ENCODE data around the gene POLD4.

Gene POLD4

DNA sequence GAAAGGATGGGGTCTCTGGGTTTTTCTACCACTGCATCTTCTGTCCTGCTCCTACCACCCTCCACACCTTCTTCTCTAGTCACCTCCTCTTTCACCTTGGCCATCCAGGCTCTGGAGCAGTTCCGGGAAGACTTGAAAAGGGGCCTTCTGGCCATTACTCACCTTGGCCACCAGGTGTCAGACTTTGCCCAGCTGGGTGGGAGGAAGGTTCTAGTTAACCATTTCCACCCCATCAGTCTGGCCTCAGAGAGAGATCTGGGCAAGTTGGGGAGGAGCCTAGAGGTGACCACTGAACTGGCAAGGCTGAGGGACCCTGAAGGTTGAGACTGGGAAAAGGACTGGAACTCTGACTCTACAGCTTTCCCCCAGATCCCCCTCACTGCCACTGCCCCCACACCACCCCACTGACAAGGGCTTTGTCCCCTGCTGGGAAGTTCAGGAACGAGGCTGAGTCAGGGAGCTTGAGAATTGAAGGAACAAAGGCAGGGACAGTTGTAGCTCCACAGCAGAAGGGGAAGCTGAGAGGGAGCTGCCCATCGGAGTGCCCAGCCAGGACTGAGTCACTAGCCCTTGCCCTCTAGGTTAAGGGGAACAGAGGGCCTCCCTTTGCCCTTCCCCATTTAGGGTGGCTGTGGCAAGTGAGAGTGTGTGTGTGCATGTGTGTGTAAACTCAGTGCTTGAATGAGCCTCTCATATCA, 3.7 kb upstream of the POLD4 start:
- no peaks in the 10 kb centered on the region for H4K20me1 ChIP-seq (ENCODE audit: insufficient read depth)
- H3K9ac ChIP-seq: peak overlapping the region; percentile 5; the same call in 1 of the 2 replicates
- H3K4me3 ChIP-seq (IDR thresholded peaks at IDR 0.05; ENCODE audit: insufficient read depth, low read depth, low read length): no peak overlapping the region
- peak overlapping the region; percentile 83 for H3K4me2 ChIP-seq
- H3K79me2 ChIP-seq (ENCODE audit: insufficient read depth, low read depth): no peaks in the 10 kb centered on the region
- no peaks in the 10 kb centered on the region for H3K27me3 ChIP-seq (ENCODE audit: insufficient read depth, low read depth)
- no peaks in the 10 kb centered on the region for H3K36me3 ChIP-seq (ENCODE audit: insufficient read depth)
- peak; percentile 94 for TF ChIP-seq CTCF (conservative IDR thresholded peaks at IDR 0.05; ENCODE audit: low read depth, low read length)
- H3K27ac ChIP-seq: no peak overlapping the region
- H2AFZ ChIP-seq (ENCODE audit: low read depth): peak overlapping the region; percentile 60; the same call in 1 of the 2 replicates
- peaks cover 41% of the 10 kb centered on the region for H3K4me1 ChIP-seq (ENCODE audit: low read depth, poor library complexity, severe bottlenecking)

GRCh38 chr11:67356387-67356863, 3.1 kb upstream of the POLD4 start:
- peak overlapping the region; percentile 60; the same call in 1 of the 2 replicates for H2AFZ ChIP-seq (ENCODE audit: low read depth)
- no peaks in the 10 kb centered on the region for H4K20me1 ChIP-seq (ENCODE audit: insufficient read depth)
- H3K4me3 ChIP-seq (IDR thresholded peaks at IDR 0.05; ENCODE audit: insufficient read depth, low read depth, low read length): no peak overlapping the region
- no peaks in the 10 kb centered on the region for H3K36me3 ChIP-seq (ENCODE audit: insufficient read depth)
- H3K79me2 ChIP-seq (ENCODE audit: insufficient read depth, low read depth): no peaks in the 10 kb centered on the region
- peaks cover 45% of the 10 kb centered on the region for H3K4me1 ChIP-seq (ENCODE audit: low read depth, poor library complexity, severe bottlenecking)
- H3K4me2 ChIP-seq: peak overlapping the region; percentile 83
- H3K27me3 ChIP-seq (ENCODE audit: insufficient read depth, low read depth): no peaks in the 10 kb centered on the region
- H3K27ac ChIP-seq: no peak overlapping the region
- peak overlapping the region; percentile 5; the same call in 1 of the 2 replicates for H3K9ac ChIP-seq
- no peak for TF ChIP-seq CTCF (conservative IDR thresholded peaks at IDR 0.05; ENCODE audit: low read depth, low read length)

DNA sequence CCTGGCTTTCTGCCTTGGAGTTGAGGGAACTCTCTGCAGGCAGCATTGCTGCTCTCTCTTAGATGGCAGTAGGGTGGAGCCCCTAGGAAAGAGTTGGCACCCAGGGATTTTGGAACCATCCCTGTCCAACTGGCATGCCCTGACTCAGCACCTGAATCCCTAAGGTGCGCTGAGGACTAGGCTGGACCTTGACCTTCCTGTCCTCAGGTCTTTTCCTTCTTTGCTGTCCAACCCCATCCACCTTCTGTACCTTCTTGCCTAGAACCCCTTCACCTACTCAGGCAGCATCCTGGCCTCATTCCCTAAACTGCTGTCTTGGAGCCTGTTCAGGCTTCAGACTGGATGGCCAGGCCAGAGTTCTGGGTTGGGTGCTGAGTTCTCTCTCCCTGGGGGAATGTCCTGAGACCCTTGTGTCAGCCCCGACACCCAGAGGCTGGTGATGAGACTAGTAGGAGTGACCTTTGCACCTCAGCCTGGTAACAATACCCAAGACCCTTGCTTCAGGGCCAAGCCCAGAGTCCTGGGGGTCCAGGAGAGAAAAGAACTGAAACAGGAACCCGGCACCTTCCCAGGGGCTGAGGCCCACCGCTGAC, 2.5 kb upstream of the POLD4 start:
- Histone ChIP-seq H3K79me2 (ENCODE audit: insufficient read depth, low read depth) (no peaks in the 10 kb centered on the region), H3K27me3 (ENCODE audit: insufficient read depth, low read depth) (no peaks in the 10 kb centered on the region), H3K27ac (no peak overlapping the region), H4K20me1 (ENCODE audit: insufficient read depth) (no peaks in the 10 kb centered on the region), H3K4me1 (ENCODE audit: low read depth, poor library complexity, severe bottlenecking) (peaks cover 50% of the 10 kb centered on the region), H2AFZ (ENCODE audit: low read depth) (peak overlapping the region; percentile 60; the same call in 1 of the 2 replicates), H3K9ac (peak overlapping the region; percentile 5; the same call in 1 of the 2 replicates), H3K4me2 (0 out of 2 replicates have a peak overlapping the region, but pooled peaks have one; percentile 83), H3K4me3 (IDR thresholded peaks at IDR 0.05; ENCODE audit: insufficient read depth, low read depth, low read length) (no peak overlapping the region), H3K36me3 (ENCODE audit: insufficient read depth) (no peaks in the 10 kb centered on the region)
- TF ChIP-seq CTCF (conservative IDR thresholded peaks at IDR 0.05; ENCODE audit: low read depth, low read length): no peak

DNA sequence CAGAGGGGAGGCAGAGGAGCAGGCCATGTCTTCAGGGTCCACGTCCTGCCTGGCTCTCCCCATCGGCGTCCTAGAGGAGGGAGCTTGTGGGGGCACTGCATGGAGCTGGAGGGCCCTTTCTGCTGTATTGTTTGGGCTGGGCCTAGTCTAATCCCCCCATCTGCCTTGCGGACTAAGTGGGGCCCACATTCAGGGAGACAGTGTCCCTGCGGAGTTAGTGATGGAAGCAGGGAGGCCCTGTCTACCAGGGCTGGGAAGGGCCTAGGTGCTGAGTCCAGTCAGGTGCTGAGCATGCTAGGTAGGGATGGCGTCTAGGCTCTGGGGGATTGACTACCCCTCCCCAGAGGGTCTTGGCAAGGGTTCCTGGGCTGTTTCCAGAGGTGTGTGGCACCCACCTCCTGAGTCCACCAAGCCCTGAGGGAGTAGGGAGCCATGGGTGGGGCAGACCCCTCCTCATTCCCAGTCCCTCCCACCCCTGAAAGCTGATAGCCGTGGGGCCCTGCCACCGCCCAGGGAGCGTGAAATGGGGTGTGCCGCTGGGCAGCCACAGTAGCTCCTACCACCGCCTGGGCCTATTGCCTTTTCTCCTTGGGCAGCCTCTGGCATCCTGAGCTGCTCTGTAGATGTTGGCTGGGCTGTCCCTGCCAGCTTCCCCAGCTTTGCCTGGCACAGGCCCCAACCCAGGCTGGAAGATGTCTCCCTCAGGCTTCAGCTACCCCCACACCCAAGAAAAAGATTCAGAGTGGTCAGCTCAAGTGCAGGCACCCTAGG, 1.9 kb upstream of the POLD4 start:
- H3K4me3 ChIP-seq (IDR thresholded peaks at IDR 0.05; ENCODE audit: insufficient read depth, low read depth, low read length): no peak overlapping the region
- no peaks in the 10 kb centered on the region for H3K79me2 ChIP-seq (ENCODE audit: insufficient read depth, low read depth)
- no peaks in the 10 kb centered on the region for H3K27me3 ChIP-seq (ENCODE audit: insufficient read depth, low read depth)
- H2AFZ ChIP-seq (ENCODE audit: low read depth): no peak overlapping the region
- H3K4me1 ChIP-seq (ENCODE audit: low read depth, poor library complexity, severe bottlenecking): peaks cover 50% of the 10 kb centered on the region
- H3K4me2 ChIP-seq: no peak overlapping the region
- no peak overlapping the region for H3K27ac ChIP-seq
- no peak for TF ChIP-seq CTCF (conservative IDR thresholded peaks at IDR 0.05; ENCODE audit: low read depth, low read length)
- no peaks in the 10 kb centered on the region for H3K36me3 ChIP-seq (ENCODE audit: insufficient read depth)
- H4K20me1 ChIP-seq (ENCODE audit: insufficient read depth): no peaks in the 10 kb centered on the region
- H3K9ac ChIP-seq: no peak overlapping the region
